T follicular helper cell (primary cell): ENCODE results near the gene TRIM40.

Experiments used
- DNase-seq: peaks from one replicate; pipeline ENCODE4 v3.0.0-alpha.2; 2020; ENCODE audit warnings: low read depth

Gene TRIM40

GRCh38 chr6:30149234-30149633 lies 13.3 kb downstream of the TRIM40 start:
- no peak for DNase-seq

- DNase-seq = no peak
Measured at GRCh38 chr6:30149858-30150550, 14.1 kb downstream of the TRIM40 start.

GRCh38 chr6:30150671-30151395 lies 14.9 kb downstream of the TRIM40 start:
- no peak for DNase-seq

- no peak for DNase-seq
Measured at GRCh38 chr6:30151580-30151979, 15.6 kb downstream of the TRIM40 start.

- DNase-seq = no peak
Measured at GRCh38 chr6:30152016-30152673, 16.2 kb downstream of the TRIM40 start.

GRCh38 chr6:30152910-30153610 lies 17.1 kb downstream of the TRIM40 start:
- DNase-seq = no peak

- no peak for DNase-seq
Measured at GRCh38 chr6:30154061-30154460, 18.1 kb downstream of the TRIM40 start.

- DNase-seq = no peak
Measured at GRCh38 chr6:30154709-30155519, 19.0 kb downstream of the TRIM40 start.

- no peak for DNase-seq
Measured at GRCh38 chr6:30155520-30156261, 19.8 kb downstream of the TRIM40 start.

GRCh38 chr6:30156262-30156599 lies 20.3 kb downstream of the TRIM40 start:
- DNase-seq = no peak

GRCh38 chr6:30156774-30157173 lies 20.8 kb downstream of the TRIM40 start:
- DNase-seq = no peak

- DNase-seq = no peak
Measured at GRCh38 chr6:30157581-30157980, 21.6 kb downstream of the TRIM40 start.

GRCh38 chr6:30157999-30158398 lies 22.1 kb downstream of the TRIM40 start:
- no peak for DNase-seq

GRCh38 chr6:30158475-30159040 lies 22.6 kb downstream of the TRIM40 start:
- DNase-seq = no peak

- DNase-seq = no peak
Measured at GRCh38 chr6:30160008-30160784, 24.3 kb downstream of the TRIM40 start.

GRCh38 chr6:30160785-30161531 lies 25.0 kb downstream of the TRIM40 start, which contains the start of gene TRIM10:
TSS of gene TRIM10 (minus strand) at chr6:30161211. CDS start at chr6:30160858, 353 bp downstream.
- no peak for DNase-seq

GRCh38 chr6:30162265-30163089 lies 26.5 kb downstream of the TRIM40 start:
- DNase-seq = no peak
